Activated T-helper 17 cell treated with anti-CD3 and anti-CD28 coated beads, Interleukin-2, amount 50 U/mL, for 72 hours (primary cell): ENCODE measurements around the gene NHLH1. TPM values are rescaled to one million over a fixed set of nuclear protein-coding genes. Genes with fewer than 3 reads are reported as not detected.

ENCODE experiments used
- ATAC-seq: fragments of 150-1000 bp; cut with Tn5 transposase; replicated peaks from 2 replicates; pipeline ENCODE4 v1.10.0; 2021; ENCODE audit warnings: mild to moderate bottlenecking, moderate library complexity
- H3K27ac Mint-ChIP-seq: one replicate; pipeline ENCODE4 v1.8.0; 2022; ENCODE audit warnings: mixed read lengths
- H3K27me3 Mint-ChIP-seq: one replicate; pipeline ENCODE4 v1.8.0; 2022; ENCODE audit warnings: mixed read lengths
- H3K36me3 Mint-ChIP-seq: one replicate; pipeline ENCODE4 v1.8.0; 2022; ENCODE audit warnings: low read depth, mild to moderate bottlenecking, mixed read lengths
- H3K4me1 Mint-ChIP-seq: one replicate; pipeline ENCODE4 v1.8.0; 2022; ENCODE audit warnings: mixed read lengths
- H3K4me3 Mint-ChIP-seq: one replicate; pipeline ENCODE4 v1.8.0; 2022; ENCODE audit warnings: mild to moderate bottlenecking, mixed read lengths
- H3K9me3 Mint-ChIP-seq: one replicate; pipeline ENCODE4 v1.8.0; 2022; ENCODE audit warnings: mixed read lengths
- total RNA-seq, 2 donors: library from RNA; stranded (reverse); gene quantifications; one replicate each; pipeline ENCODE4 v1.2.3, GENCODE V29; 2022

The NHLH1 gene
- total RNA-seq, 2 donors from 2014 or later = 1.0 to 1.1 TPM

GRCh38 chr1:160406131-160406968 is 39.5 kb downstream of the NHLH1 start:
- Mint-ChIP-seq H3K4me1 (peaks cover 6% of the 10 kb centered on the region), H3K4me3 (no peak overlapping the region), H3K27ac (no peak overlapping the region), H3K36me3 (no peaks in the 10 kb centered on the region), H3K27me3 (peaks cover 21% of the 10 kb centered on the region), H3K9me3 (no peaks in the 10 kb centered on the region)
- ATAC-seq = no peak

GRCh38 chr1:160407839-160408801 is 41.2 kb downstream of the NHLH1 start:
- no peaks in the 10 kb centered on the region for H3K36me3 Mint-ChIP-seq
- no peaks in the 10 kb centered on the region for H3K9me3 Mint-ChIP-seq
- ATAC-seq = no peak
- H3K27me3 Mint-ChIP-seq = peaks cover 3% of the 10 kb centered on the region
- H3K27ac Mint-ChIP-seq = no peak overlapping the region
- no peak overlapping the region for H3K4me3 Mint-ChIP-seq
- no peaks in the 10 kb centered on the region for H3K4me1 Mint-ChIP-seq

- no peaks in the 10 kb centered on the region for H3K9me3 Mint-ChIP-seq
- H3K4me3 Mint-ChIP-seq = no peak overlapping the region
- no peak for ATAC-seq
- H3K27ac Mint-ChIP-seq = no peak overlapping the region
- no peaks in the 10 kb centered on the region for H3K36me3 Mint-ChIP-seq
- H3K27me3 Mint-ChIP-seq = no peaks in the 10 kb centered on the region
- H3K4me1 Mint-ChIP-seq = no peaks in the 10 kb centered on the region
Observed at GRCh38 chr1:160408864-160409263, 42.0 kb downstream of the NHLH1 start.

GRCh38 chr1:160409486-160409885 is 42.6 kb downstream of the NHLH1 start:
- ATAC-seq = no peak
- Mint-ChIP-seq H3K27ac (no peak overlapping the region), H3K36me3 (no peaks in the 10 kb centered on the region), H3K4me1 (no peaks in the 10 kb centered on the region), H3K27me3 (no peaks in the 10 kb centered on the region), H3K9me3 (no peaks in the 10 kb centered on the region), H3K4me3 (no peak overlapping the region)

GRCh38 chr1:160410406-160411005 is 43.6 kb downstream of the NHLH1 start:
- H3K27ac Mint-ChIP-seq = no peak overlapping the region
- H3K9me3 Mint-ChIP-seq = no peaks in the 10 kb centered on the region
- no peak for ATAC-seq
- no peaks in the 10 kb centered on the region for H3K27me3 Mint-ChIP-seq
- no peak overlapping the region for H3K4me3 Mint-ChIP-seq
- no peaks in the 10 kb centered on the region for H3K36me3 Mint-ChIP-seq
- no peaks in the 10 kb centered on the region for H3K4me1 Mint-ChIP-seq

- no peak overlapping the region for H3K4me3 Mint-ChIP-seq
- H3K9me3 Mint-ChIP-seq = no peaks in the 10 kb centered on the region
- no peaks in the 10 kb centered on the region for H3K36me3 Mint-ChIP-seq
- H3K27me3 Mint-ChIP-seq = no peaks in the 10 kb centered on the region
- H3K4me1 Mint-ChIP-seq = no peaks in the 10 kb centered on the region
- H3K27ac Mint-ChIP-seq = no peak overlapping the region
- ATAC-seq = no peak
Observed at GRCh38 chr1:160411271-160412027, 44.6 kb downstream of the NHLH1 start.

- ATAC-seq = no peak
- Mint-ChIP-seq H3K9me3 (no peaks in the 10 kb centered on the region), H3K27me3 (no peaks in the 10 kb centered on the region), H3K4me3 (no peak overlapping the region), H3K4me1 (no peaks in the 10 kb centered on the region), H3K27ac (no peak overlapping the region), H3K36me3 (no peaks in the 10 kb centered on the region)
Observed at GRCh38 chr1:160412028-160412362, 45.1 kb downstream of the NHLH1 start.

- Mint-ChIP-seq H3K36me3 (no peaks in the 10 kb centered on the region), H3K9me3 (no peaks in the 10 kb centered on the region), H3K4me1 (no peaks in the 10 kb centered on the region), H3K4me3 (no peak overlapping the region), H3K27ac (no peak overlapping the region), H3K27me3 (no peaks in the 10 kb centered on the region)
- ATAC-seq = no peak
Observed at GRCh38 chr1:160413716-160414115, 46.8 kb downstream of the NHLH1 start.

- H3K4me3 Mint-ChIP-seq = no peak overlapping the region
- H3K27me3 Mint-ChIP-seq = no peaks in the 10 kb centered on the region
- no peak overlapping the region for H3K27ac Mint-ChIP-seq
- H3K9me3 Mint-ChIP-seq = no peaks in the 10 kb centered on the region
- ATAC-seq = no peak
- H3K36me3 Mint-ChIP-seq = no peaks in the 10 kb centered on the region
- H3K4me1 Mint-ChIP-seq = no peaks in the 10 kb centered on the region
Observed at GRCh38 chr1:160414881-160415280, 48.0 kb downstream of the NHLH1 start.

- ATAC-seq = no peak
- H3K4me3 Mint-ChIP-seq = no peak overlapping the region
- H3K27ac Mint-ChIP-seq = no peak overlapping the region
- no peaks in the 10 kb centered on the region for H3K9me3 Mint-ChIP-seq
- no peaks in the 10 kb centered on the region for H3K27me3 Mint-ChIP-seq
- no peaks in the 10 kb centered on the region for H3K4me1 Mint-ChIP-seq
- no peaks in the 10 kb centered on the region for H3K36me3 Mint-ChIP-seq
Observed at GRCh38 chr1:160415696-160416290, 48.9 kb downstream of the NHLH1 start.

GRCh38 chr1:160416369-160416768 is 49.5 kb downstream of the NHLH1 start:
- Mint-ChIP-seq H3K36me3 (no peaks in the 10 kb centered on the region), H3K9me3 (no peaks in the 10 kb centered on the region), H3K27me3 (no peaks in the 10 kb centered on the region), H3K27ac (no peak overlapping the region), H3K4me3 (no peak overlapping the region), H3K4me1 (no peaks in the 10 kb centered on the region)
- no peak for ATAC-seq

- no peaks in the 10 kb centered on the region for H3K27me3 Mint-ChIP-seq
- no peak overlapping the region for H3K27ac Mint-ChIP-seq
- no peak for ATAC-seq
- H3K4me1 Mint-ChIP-seq = no peaks in the 10 kb centered on the region
- H3K4me3 Mint-ChIP-seq = no peak overlapping the region
- H3K9me3 Mint-ChIP-seq = no peaks in the 10 kb centered on the region
- H3K36me3 Mint-ChIP-seq = no peaks in the 10 kb centered on the region
Observed at GRCh38 chr1:160418483-160418882, 51.6 kb downstream of the NHLH1 start.

- Mint-ChIP-seq H3K36me3 (no peaks in the 10 kb centered on the region), H3K4me3 (no peak overlapping the region), H3K27me3 (no peaks in the 10 kb centered on the region), H3K27ac (no peak overlapping the region), H3K9me3 (no peaks in the 10 kb centered on the region), H3K4me1 (no peaks in the 10 kb centered on the region)
- no peak for ATAC-seq
Observed at GRCh38 chr1:160419150-160419837, 52.4 kb downstream of the NHLH1 start.
